Measurements from ENCODE around the gene MATCAP1. TPM values are rescaled to one million over a fixed set of nuclear protein-coding genes. Genes with fewer than 3 reads are reported as not detected.

MATCAP1 gene
- total and polyA plus RNA-seq, 2 of the 13 experiments (the other 11 are each of a cell fraction or from before 2014, with no cell fraction given) = 11.2 to 24.5 TPM

- peak; percentile 99 for TF ChIP-seq HBP1 (CRISPR knock-in tag; IDR thresholded peaks at IDR 0.05; ENCODE audit: low read depth)
- no peak for TF ChIP-seq ZNF775 (CRISPR knock-in tag; IDR thresholded peaks at IDR 0.05; ENCODE audit: borderline replicate concordance)
- no peak for TF ChIP-seq ZNF660 (CRISPR knock-in tag; IDR thresholded peaks at IDR 0.05; ENCODE audit: borderline replicate concordance, low read depth)
- no peak; the same call in 1 of the 2 replicates for TF ChIP-seq MEIS1 (CRISPR knock-in tag; IDR thresholded peaks at IDR 0.05; ENCODE audit: borderline replicate concordance)
- TF ChIP-seq RBAK (CRISPR knock-in tag; IDR thresholded peaks at IDR 0.05) = 0 out of 2 replicates have a peak, but pooled peaks have one; percentile 59
- no peak; the same call in 1 of the 2 replicates for TF ChIP-seq ZNF609 (CRISPR knock-in tag; IDR thresholded peaks at IDR 0.05; ENCODE audit: borderline replicate concordance)
- no peak for TF ChIP-seq NONO (IDR thresholded peaks at IDR 0.05)
- TF ChIP-seq NONO (CRISPR knock-in tag; conservative IDR thresholded peaks at IDR 0.05) = peak; percentile 86
- TF ChIP-seq SMARCC2 (IDR thresholded peaks at IDR 0.05) = no peak
- peak; percentile 90; the same call in 1 of the 2 replicates for TF ChIP-seq RFXANK (CRISPR knock-in tag; IDR thresholded peaks at IDR 0.05)
- peak; percentile 40; the same call in 1 of the 2 replicates for TF ChIP-seq ZNF770 (CRISPR knock-in tag; IDR thresholded peaks at IDR 0.05)
- no peak for TF ChIP-seq ZNF598 (CRISPR knock-in tag; IDR thresholded peaks at IDR 0.05; ENCODE audit: borderline replicate concordance)
- TF ChIP-seq TBP (CRISPR knock-in tag; IDR thresholded peaks at IDR 0.05) = no peak
- TF ChIP-seq SCMH1 (CRISPR knock-in tag; IDR thresholded peaks at IDR 0.05; ENCODE audit: borderline replicate concordance) = no peak
- no peak for TF ChIP-seq DPF2 (CRISPR knock-in tag; IDR thresholded peaks at IDR 0.05; ENCODE audit: borderline replicate concordance, low read depth)
- TF ChIP-seq GLI4 (CRISPR knock-in tag; IDR thresholded peaks at IDR 0.05; ENCODE audit: borderline replicate concordance) = no peak
- TF ChIP-seq ZGPAT (CRISPR knock-in tag; IDR thresholded peaks at IDR 0.05) = peak; percentile 74
- TF ChIP-seq ZNF776 (CRISPR knock-in tag; IDR thresholded peaks at IDR 0.05) = peak; percentile 97
Measured at GRCh38 chr16:67184995-67185650, 1.4 kb upstream of the MATCAP1 start (continued).

All from HepG2 (cell line).